UCSD-AML1 (cell line): ENCODE measurements around the gene PRKAR1B.

Experiments
- DNase-seq: peaks from one replicate; lab custom pipeline; 2025; ENCODE audit not compliant: unreplicated experiment; lab: John Stamatoyannopoulos, UW

PRKAR1B gene

DNA sequence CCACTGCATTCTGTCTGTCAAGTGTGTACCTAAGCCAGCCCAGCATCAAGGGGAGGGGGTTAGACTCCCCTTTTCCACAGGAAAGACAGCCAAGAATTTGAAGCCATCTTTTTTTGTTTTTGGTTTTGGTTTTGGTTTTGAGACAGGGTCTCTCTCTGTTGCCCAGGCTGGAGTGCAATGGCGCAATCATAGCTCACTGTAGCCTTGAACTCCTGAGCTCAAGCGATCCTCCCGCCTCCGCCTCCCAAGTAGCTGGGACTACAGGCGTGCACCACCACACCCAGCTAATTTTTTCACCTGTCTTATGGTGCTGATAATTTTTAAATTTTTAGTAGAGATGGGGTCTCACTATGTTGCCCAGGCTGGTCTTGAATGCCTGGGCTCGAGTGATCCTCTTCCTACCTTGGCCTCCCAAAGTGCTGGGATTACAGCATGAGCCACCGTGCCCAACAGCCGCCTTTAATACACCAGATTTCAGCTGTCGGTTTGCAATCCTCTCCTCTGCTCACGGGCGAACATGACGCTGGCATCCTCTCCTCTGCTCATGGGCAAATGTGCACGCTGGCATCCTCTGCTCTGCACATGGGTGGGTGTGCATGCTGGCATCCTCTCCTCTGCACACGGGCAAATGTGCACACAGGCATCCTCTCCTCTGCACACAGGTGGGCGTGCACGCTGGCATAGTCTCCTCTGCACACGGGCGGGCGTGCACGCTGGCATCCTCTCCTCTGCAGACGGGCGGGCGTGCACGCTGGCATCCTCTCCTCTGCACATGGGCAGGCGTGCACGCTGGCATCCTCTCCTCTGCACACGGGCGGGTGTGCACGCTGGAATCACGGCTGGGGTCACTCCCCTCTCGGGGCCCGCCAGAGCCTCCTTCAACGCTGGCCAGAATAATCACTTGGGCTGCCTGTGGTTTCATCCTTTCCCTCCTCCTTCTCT is 151.4 kb downstream of the PRKAR1B start:
- no peak for DNase-seq

DNA sequence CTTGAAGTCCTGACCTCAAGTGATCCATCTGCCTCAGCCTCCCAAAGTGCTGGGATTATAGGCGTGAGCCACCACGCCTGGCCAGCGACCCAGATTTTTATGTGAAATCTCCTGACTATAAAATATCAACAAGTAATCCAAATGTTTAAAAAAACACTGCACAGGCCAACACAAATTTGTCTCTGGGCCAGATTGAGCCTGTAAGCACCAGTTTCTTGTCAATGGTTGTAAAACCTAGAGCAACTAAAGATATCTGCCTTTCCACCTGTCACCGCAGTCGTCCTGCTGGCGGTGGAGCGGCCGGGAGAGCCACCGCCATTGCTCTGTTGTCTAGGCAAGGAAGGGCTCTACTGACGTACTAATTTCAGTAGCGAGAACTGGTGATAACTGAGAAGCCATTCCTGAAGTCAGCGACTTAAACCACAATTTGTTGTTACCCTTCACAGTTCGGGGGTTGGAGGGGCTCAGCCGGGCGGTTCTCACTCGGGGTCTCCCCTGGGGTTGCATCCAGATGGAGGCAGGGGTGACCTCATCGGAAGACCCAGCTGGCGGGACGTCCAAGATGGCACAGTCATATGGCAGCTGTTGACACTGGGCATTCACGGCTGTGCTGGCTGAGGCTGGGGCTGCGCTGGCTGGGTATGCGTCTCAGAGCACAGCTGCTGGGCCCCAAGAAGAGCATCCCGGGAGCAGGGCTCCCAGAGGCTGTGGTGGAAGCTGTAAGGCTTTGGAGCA is 152.3 kb downstream of the PRKAR1B start:
- DNase-seq = no peak

DNA sequence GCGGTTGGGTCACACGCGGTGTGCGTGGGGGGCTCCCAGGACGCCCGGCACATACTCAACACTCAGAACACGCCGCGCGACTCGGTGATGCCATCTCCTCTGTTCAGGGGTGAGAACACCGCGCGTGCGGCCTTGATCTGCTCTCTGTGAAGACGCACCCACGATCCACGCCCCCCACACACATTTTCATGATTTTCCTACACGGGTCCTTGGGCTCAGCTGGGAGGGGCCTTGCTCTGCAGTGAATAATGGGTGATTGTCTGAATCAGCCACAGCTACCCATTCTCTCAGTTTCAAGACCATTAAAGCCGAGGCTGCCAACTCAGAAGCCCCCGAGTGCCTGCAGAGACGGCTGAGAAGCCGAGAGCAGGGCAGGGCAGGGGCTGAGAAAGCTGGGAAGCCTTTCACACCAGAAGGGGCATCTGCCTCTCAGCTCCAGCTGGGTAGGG is 153.1 kb downstream of the PRKAR1B start:
- no peak for DNase-seq

- no peak for DNase-seq
These were observed 153.7 kb downstream of the PRKAR1B start for GRCh38 chr7:573269-573932.

GRCh38 chr7:572416-573268 is 154.4 kb downstream of the PRKAR1B start:
- DNase-seq = no peak

GRCh38 chr7:571718-572415 is 155.2 kb downstream of the PRKAR1B start:
- no peak for DNase-seq

GRCh38 chr7:571096-571717 is 155.9 kb downstream of the PRKAR1B start:
- DNase-seq = no peak

DNA sequence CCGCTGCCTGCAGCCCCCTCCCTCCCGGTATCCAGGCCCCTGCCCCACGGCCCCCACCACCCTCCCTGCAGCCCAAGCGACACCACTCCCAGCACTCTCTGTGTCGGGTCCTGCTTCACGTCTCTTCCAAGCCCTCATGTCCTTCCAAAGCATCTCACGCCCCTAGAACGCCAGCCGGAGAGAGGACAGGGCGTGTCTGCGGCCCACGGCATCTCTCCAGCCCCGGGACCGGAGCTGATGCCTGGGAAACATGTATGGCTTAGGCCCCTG is 156.3 kb downstream of the PRKAR1B start:
- no peak for DNase-seq

DNA sequence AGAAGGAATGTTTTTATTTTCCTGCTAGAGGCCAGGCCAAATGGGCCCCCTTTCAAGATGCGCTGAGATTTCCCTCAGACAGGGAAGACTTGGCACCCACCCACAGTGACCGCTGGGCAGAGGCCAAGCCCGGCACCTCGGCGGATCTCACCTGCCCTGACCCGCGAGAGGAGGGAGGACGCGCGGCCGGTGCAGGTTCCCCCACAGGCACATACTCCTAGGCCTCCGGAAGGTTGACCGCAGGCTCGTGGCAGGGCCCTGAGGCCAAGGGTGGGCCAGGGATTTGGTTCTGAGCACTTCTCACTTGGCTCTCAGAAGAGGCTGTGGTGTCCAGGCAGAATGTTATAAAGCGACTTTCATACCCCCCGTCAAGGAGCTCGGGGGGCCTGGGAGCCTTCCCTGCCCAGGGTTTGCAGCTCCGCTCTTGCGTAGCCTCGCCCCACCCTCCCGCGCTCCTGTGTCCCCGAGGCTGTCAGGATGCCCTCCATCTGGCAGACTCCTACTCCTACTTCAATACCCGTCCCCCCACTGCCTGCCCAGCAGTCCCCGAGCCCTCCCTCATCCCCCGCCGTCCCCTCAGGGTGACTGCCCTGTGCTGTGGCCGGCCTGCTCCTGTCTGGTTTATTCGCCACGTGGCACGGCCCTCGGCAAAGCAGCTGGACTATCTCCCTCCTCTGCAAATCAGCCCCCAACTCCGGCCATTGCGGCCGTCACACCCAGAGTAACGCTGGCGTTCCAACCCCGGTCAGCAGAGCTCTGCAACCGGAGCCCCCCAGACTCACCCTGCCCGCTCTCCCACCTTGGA is 156.9 kb downstream of the PRKAR1B start:
- no peak for DNase-seq

GRCh38 chr7:569071-569855 is 157.8 kb downstream of the PRKAR1B start:
- no peak for DNase-seq

DNA sequence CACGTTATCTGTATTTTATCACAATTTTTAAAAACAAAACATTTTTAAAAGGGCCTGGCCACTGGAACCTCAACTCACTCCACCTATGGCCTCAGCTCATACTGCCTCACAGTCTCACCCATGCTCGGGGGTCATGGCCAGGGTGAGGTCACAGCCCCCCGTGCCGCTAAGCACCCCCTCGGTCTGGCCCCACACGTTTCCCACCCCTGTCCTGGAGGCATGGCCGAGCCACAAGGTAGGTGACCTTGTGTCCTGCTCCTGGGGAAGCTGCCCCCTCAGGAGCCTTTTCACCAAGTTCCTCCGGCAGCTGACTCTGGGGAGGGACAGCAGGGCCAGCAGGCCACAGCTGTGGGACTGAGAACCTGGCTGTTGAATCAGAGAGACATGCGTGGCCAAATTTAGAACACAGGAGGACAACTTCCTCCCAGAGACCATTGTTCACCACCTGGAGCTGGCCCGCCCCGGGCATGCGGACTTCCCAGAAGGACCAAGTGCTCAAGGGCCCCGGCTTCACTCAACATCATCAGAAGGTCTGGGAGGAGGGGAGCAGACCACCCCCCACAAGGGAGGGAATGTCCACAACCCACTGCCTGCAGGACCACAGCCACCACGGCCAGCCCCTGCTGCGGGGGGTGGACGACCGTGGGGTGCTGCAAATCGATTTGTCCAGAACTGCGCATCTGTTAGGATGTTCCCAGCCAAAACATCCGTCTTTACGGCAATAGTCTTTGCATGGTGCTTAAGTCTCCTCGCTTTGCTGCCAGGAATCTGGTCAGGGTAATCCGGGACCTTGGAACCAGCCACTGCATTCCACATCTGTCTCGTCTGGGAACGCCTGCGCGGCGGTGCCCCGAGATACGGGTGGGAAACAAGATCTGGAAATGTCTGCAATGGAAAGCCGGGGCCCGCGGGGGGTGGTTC is 158.8 kb downstream of the PRKAR1B start:
- DNase-seq = no peak

DNA sequence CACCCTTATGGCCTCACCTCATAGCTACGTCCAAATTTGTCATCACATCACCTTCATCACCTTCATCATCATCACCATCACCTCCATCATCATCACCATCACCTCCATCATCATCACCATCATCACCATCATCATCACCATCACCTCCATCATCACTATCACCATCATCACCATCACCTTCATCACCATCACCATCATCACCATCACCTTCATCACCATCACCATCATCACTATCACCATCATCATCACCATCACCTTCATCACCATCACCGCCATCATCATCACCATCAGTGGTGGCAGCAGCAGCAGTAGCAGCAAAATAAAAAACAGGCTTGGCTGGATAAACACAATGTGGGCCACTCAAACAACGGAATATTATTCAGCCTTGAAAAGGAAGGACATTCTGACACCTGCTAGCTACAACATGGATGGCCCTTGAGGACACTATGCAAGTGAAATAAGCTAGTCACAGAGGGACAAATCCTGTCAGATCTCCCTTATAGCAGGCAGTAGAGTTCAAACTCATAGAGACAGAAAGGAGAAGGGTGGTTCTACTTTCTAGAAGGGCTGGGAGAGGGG is 159.7 kb downstream of the PRKAR1B start:
- DNase-seq = no peak

DNA sequence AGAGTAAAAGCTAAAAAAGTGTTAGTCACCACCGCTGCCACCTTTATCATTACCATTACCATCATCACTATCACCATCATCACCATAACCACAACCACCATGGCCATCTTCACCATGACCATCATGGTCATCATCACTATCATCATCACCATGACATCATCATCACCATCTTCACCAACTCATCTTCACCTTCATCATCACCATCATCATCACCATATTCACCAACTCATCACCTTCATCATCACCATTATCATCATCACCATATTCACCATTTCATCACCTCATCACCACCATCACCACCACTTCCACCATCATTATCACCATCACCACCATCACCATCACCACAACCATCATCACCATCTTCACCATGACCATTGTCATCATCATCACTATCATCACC is 161.0 kb downstream of the PRKAR1B start:
- DNase-seq = no peak

DNA sequence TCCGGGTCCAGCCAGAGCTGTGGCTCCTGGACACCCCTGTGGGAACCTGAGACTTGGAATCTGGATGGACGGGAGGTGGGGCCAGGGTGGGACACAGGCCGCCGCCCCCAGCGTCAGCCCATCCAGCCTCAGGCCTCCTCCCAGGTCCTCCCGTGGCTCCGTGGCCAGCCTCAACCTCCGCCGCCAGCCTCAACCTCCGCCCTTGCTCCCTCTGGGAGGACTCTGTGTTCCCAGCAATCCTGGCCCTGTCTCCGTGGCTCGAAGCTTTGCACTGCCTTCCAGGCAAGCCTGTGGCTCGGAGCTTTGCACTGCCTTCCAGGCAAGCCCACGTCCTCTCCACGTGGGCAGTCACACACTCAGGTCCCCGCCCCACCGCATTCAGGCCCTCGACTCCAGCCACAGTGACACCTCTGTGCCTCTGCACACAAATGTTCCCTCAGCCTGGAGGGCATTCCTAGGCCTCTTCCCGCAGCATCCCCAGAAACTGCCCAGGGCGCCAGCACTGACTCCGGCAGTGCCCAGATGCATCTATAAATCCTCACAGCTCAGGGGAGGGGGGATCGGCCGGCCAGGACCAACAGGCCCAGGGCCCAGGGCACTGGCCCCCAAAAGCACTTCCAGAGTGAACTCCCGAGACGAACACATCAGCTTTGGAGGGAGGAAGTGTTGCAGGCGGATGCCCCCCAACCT is 162.8 kb downstream of the PRKAR1B start:
- DNase-seq = no peak

DNA sequence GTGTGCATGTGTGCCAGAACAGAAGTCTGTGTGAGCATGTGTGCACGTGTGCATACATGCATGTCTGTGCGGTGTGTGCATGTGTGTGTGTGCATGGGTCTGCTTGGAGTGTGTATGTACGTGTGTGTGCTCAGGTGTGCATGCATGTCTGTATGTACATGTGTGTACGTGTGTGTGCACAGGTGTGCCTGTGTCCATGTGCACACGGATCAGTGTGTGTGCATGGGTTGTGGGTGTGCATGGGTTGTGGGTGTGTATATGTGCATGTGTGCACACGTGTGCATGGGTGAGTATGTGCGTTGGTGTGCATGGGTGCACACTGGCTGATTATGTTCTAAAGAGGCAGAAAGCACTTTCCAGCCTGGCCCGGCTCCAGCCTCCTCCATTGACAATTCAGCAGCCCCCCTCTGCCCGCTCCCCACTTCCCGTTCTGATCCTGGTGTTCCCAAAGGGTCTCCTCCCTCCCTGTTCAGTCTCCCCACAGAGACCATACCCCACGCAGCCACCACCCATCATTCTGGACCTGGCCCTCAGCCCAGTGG is 163.4 kb downstream of the PRKAR1B start:
- DNase-seq = no peak
